Neural progenitor cell (in vitro differentiated cells): Measurements from ENCODE around the gene OVOL1. TPM values are rescaled to one million over a fixed set of nuclear protein-coding genes. Genes with fewer than 3 reads are reported as not detected.

ENCODE experiments used
- DNase-seq: peaks from one replicate; pipeline ENCODE4 v3.0.0-alpha.2; 2016; ENCODE audit warnings: low spot score
- H2AFZ ChIP-seq: fragments of 200-600 bp; sonication (generic); replicated peaks from 2 replicates; pipeline ENCODE4 v1.6.1; 2016; ENCODE audit warnings: antibody characterized with exemption
- H3F3A ChIP-seq: fragments of 200-600 bp; sonication (generic); 2 replicates; pipeline ENCODE4 v1.6.1; 2016; ENCODE audit warnings: antibody characterized with exemption, low read depth
- H3K27ac ChIP-seq: fragments of 200-600 bp; sonication (generic); 2 replicates; pipeline ENCODE4 v1.5.1; 2016; ENCODE audit warnings: mild to moderate bottlenecking
- H3K27me3 ChIP-seq: fragments of 200-600 bp; sonication (generic); 2 replicates; pipeline ENCODE4 v1.6.1; 2016; ENCODE audit warnings: mild to moderate bottlenecking, moderate library complexity
- H3K36me3 ChIP-seq: fragments of 200-600 bp; sonication (generic); 2 replicates; pipeline ENCODE4 v1.5.1; 2016
- H3K4me1 ChIP-seq: fragments of 200-600 bp; sonication (generic); 2 replicates; pipeline ENCODE4 v1.6.1; 2016; ENCODE audit warnings: mixed run types
- H3K4me2 ChIP-seq: fragments of 200-600 bp; sonication (generic); 2 replicates; pipeline ENCODE4 v1.6.1; 2016
- H3K4me3 ChIP-seq: fragments of 200-600 bp; sonication (generic); 2 replicates; pipeline ENCODE4 v1.5.1; 2016
- H3K79me2 ChIP-seq: fragments of 200-600 bp; sonication (generic); 2 replicates; pipeline ENCODE4 v1.6.1; 2016; ENCODE audit warnings: low read depth
- H3K9ac ChIP-seq: fragments of 200-600 bp; sonication (generic); 2 replicates; pipeline ENCODE4 v1.6.1; 2016
- H3K9me3 ChIP-seq: fragments of 200-600 bp; sonication (generic); 2 replicates; pipeline ENCODE4 v1.5.1; 2016; ENCODE audit warnings: low read depth
- H4K20me1 ChIP-seq: fragments of 200-600 bp; sonication (generic); 2 replicates; pipeline ENCODE4 v1.6.1; 2016; ENCODE audit warnings: low read depth
- H3K27ac Mint-ChIP-seq: 3 replicates; pipeline ENCODE4 v1.8.0; 2021; ENCODE audit warnings: mixed read lengths
- H3K27me3 Mint-ChIP-seq: 2 replicates; pipeline ENCODE4 v1.8.0; 2022; ENCODE audit warnings: low read depth, mild to moderate bottlenecking, inconsistent platforms, moderate library complexity, mixed read lengths; ENCODE audit not compliant: insufficient read depth
- H3K36me3 Mint-ChIP-seq: 3 replicates; pipeline ENCODE4 v1.8.0; 2021; ENCODE audit warnings: mixed read lengths
- H3K4me1 Mint-ChIP-seq: 3 replicates; pipeline ENCODE4 v1.8.0; 2021; ENCODE audit warnings: mixed read lengths
- H3K4me3 Mint-ChIP-seq: 3 replicates; pipeline ENCODE4 v1.8.0; 2021; ENCODE audit warnings: mild to moderate bottlenecking, moderate library complexity, mixed read lengths
- H3K9me3 Mint-ChIP-seq: 3 replicates; pipeline ENCODE4 v1.8.0; 2020; ENCODE audit warnings: mixed read lengths
- EZH2 ChIP-seq: fragments of 200-600 bp; sonication (generic); IDR thresholded peaks from 2 replicates; pipeline ENCODE4 v1.6.1; 2017; ENCODE audit warnings: antibody characterized with exemption, mild to moderate bottlenecking, moderate library complexity
- EZH2phosphoT487 ChIP-seq: fragments of 200-600 bp; sonication (generic); IDR thresholded peaks from 2 replicates; pipeline ENCODE4 v1.6.1; 2017; ENCODE audit warnings: antibody characterized with exemption
- total RNA-seq: library from RNA; depleted of rRNA; stranded (reverse); fragments of >200 nt; gene quantifications from 2 replicates; pipeline ENCODE4 v1.2.3, GENCODE V29; 2015; ENCODE audit warnings: low replicate concordance
- TF ChIP-seq, protein P1 (sequence below): fragments of 200-600 bp; sonication (generic); IDR thresholded peaks from 2 replicates; pipeline ENCODE4 v1.5.1; 2017; ENCODE audit warnings: antibody characterized with exemption, mild to moderate bottlenecking

The OVOL1 gene
- total RNA-seq, 1 donor from 2014 or later = not detected

DNA sequence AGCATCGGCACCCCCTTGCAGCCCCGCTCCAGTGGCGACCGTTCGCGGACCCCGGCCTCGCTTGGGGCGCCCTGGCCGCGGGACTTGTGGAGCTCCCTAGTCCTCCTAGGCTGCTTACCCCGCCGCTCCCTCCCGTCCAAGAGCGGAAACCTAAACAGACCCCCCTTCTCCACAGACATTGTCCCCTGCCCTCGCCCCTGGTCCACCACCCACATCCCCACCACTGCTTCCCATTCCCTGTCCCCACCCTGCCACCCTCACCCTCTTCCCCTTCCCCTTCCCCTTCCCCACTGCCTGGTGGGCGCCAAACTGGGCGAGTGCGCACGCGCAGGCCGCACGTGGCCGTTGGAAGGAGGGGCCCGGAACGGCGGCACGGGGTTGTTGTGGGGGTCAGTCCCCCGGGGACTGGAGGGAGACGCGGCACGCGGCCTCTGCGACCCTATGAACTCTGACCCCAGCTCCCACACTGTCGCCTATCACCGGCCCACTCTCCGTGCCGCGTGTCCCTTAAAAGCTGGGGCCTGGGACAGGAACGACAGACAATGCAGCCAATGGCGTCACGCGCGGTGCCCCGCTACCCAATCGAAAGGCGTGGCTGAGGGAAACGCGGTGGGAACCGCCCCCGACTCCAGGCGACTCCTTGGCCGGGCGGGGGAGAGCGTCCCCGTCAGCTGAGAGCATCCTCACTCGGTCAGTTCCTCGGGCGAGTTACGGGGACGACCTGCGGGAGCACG lies 46.6 kb downstream of the OVOL1 start, which contains the start of gene SNX32:
Gene SNX32, plus strand, starts transcription at position 667 of the 734 bp plus-strand sequence. CDS start 103 bp downstream, outside the sequence.
- Mint-ChIP-seq H3K36me3 (no peaks in the 10 kb centered on the region), H3K4me3 (no peak within 1 kb of the TSS), H3K27me3 (peaks cover 13% of the 10 kb centered on the region), H3K27ac (peak within 1 kb of the TSS; percentile 65), H3K4me1 (peaks cover 8% of the 10 kb centered on the region), H3K9me3 (peaks cover 2% of the 10 kb centered on the region)
- no peak within 1 kb of the TSS for H3K9ac ChIP-seq
- peaks cover 18% of the 10 kb centered on the region for H3K27me3 ChIP-seq
- DNase-seq = peak; percentile 97
- H4K20me1 ChIP-seq = no peaks in the 10 kb centered on the region
- H2AFZ ChIP-seq = peak within 1 kb of the TSS; percentile 55
- H3K4me3 ChIP-seq = peak within 1 kb of the TSS; percentile 51
- no peaks in the 10 kb centered on the region for H3K9me3 ChIP-seq
- H3K36me3 ChIP-seq = no peaks in the 10 kb centered on the region
- H3K27ac ChIP-seq = no peak within 1 kb of the TSS
- peaks cover 9% of the 10 kb centered on the region for H3K4me1 ChIP-seq
- TF ChIP-seq EZH2phosphoT487 (no peak), EZH2 (peak; percentile 30)
- TF ChIP-seq, protein P1, sequence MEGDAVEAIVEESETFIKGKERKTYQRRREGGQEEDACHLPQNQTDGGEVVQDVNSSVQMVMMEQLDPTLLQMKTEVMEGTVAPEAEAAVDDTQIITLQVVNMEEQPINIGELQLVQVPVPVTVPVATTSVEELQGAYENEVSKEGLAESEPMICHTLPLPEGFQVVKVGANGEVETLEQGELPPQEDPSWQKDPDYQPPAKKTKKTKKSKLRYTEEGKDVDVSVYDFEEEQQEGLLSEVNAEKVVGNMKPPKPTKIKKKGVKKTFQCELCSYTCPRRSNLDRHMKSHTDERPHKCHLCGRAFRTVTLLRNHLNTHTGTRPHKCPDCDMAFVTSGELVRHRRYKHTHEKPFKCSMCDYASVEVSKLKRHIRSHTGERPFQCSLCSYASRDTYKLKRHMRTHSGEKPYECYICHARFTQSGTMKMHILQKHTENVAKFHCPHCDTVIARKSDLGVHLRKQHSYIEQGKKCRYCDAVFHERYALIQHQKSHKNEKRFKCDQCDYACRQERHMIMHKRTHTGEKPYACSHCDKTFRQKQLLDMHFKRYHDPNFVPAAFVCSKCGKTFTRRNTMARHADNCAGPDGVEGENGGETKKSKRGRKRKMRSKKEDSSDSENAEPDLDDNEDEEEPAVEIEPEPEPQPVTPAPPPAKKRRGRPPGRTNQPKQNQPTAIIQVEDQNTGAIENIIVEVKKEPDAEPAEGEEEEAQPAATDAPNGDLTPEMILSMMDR = no peak
- peaks cover 4% of the 10 kb centered on the region for H3K79me2 ChIP-seq
- H3F3A ChIP-seq = peaks cover 31% of the 10 kb centered on the region
- H3K4me2 ChIP-seq = peak within 1 kb of the TSS; percentile 85

DNA sequence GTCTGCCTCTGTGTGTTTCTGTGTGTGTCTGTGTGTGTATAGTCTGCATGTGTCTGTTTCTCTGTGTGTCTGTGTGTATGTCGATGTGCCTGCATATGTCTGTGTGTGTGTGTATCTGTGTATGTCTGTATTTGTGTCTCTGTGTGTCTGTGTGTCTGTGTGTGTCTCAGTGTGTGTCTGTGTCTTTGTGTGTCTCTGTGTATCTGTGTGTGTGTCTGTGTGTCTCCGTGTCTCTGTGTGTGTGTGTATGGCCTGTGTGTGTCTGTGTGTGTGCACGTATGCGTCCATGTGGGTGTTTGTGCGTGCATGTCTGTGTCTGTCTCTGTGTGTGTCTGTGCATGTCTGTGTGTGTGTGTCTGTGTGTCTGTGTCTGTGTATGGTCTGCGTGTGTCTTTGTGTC lies 47.3 kb downstream of the OVOL1 start:
- Mint-ChIP-seq H3K27ac (no peak overlapping the region), H3K36me3 (no peaks in the 10 kb centered on the region), H3K9me3 (peaks cover 2% of the 10 kb centered on the region), H3K27me3 (peaks cover 13% of the 10 kb centered on the region), H3K4me3 (no peak overlapping the region), H3K4me1 (peaks cover 8% of the 10 kb centered on the region)
- Histone ChIP-seq H3K4me3 (peak overlapping the region; percentile 51), H3K79me2 (peaks cover 4% of the 10 kb centered on the region), H3K4me2 (peak overlapping the region; percentile 85), H3K27ac (no peak overlapping the region), H3K9me3 (no peaks in the 10 kb centered on the region), H4K20me1 (no peaks in the 10 kb centered on the region), H3K9ac (no peak overlapping the region), H3K36me3 (no peaks in the 10 kb centered on the region), H3F3A (peaks cover 31% of the 10 kb centered on the region), H3K27me3 (peaks cover 18% of the 10 kb centered on the region), H3K4me1 (peaks cover 9% of the 10 kb centered on the region), H2AFZ (peak overlapping the region; percentile 55)
- DNase-seq = no peak
- TF ChIP-seq, protein P1 = no peak
- no peak for TF ChIP-seq EZH2
- no peak for TF ChIP-seq EZH2phosphoT487

DNA sequence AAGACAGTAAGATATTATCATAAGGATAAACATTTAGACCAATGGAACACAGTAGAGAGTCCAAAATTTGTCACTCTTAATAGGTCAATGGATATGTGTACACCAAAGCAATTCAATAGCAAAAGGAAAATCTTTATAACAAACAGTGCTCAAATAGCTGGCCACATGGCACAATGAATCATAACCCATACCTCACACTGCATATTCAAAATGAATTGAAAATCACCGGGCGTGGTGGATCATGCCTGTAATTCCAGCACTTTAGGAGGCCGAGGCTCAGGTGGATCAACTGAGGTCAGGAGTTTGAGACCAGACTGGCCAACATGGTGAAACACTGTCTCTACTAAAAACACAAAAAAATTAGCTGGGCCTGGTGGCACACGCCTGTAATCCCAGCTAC lies 55.3 kb downstream of the OVOL1 start:
- TF ChIP-seq, protein P1 = no peak
- Mint-ChIP-seq H3K9me3 (peaks cover under 1% of the 10 kb centered on the region), H3K4me1 (no peaks in the 10 kb centered on the region), H3K36me3 (no peaks in the 10 kb centered on the region), H3K27ac (no peak overlapping the region), H3K27me3 (peaks cover 2% of the 10 kb centered on the region), H3K4me3 (no peak overlapping the region)
- Histone ChIP-seq H3K4me1 (no peaks in the 10 kb centered on the region), H2AFZ (no peak overlapping the region), H3K9ac (no peak overlapping the region), H3F3A (no peaks in the 10 kb centered on the region), H3K27ac (no peak overlapping the region), H3K4me3 (no peak overlapping the region), H4K20me1 (no peaks in the 10 kb centered on the region), H3K9me3 (no peaks in the 10 kb centered on the region), H3K4me2 (no peak overlapping the region), H3K79me2 (no peaks in the 10 kb centered on the region), H3K27me3 (no peaks in the 10 kb centered on the region), H3K36me3 (no peaks in the 10 kb centered on the region)
- no peak for DNase-seq
